ENCODE results near the gene ABCF2. TPM values are rescaled to one million over a fixed set of nuclear protein-coding genes. Genes with fewer than 3 reads are reported as not detected.

Gene ABCF2
- total RNA-seq, 4 donors from 2014 or later = 28.5 to 93.4 (median 44.7) TPM

GRCh38 chr7:151208253-151208862 lies 18.6 kb downstream of the ABCF2 start:
- no peak for DNase-seq (ENCODE audit: low spot score)
- no peak for ATAC-seq (ENCODE audit: low FRiP score)
- TF ChIP-seq CTCF (IDR thresholded peaks at IDR 0.05) = no peak

GRCh38 chr7:151207804-151208203 lies 19.2 kb downstream of the ABCF2 start:
- DNase-seq (ENCODE audit: low spot score) (no peak), ATAC-seq (ENCODE audit: low FRiP score) (no peak)
- no peak for TF ChIP-seq CTCF (IDR thresholded peaks at IDR 0.05)

GRCh38 chr7:151207315-151207714 lies 19.7 kb downstream of the ABCF2 start:
- ATAC-seq (ENCODE audit: low FRiP score) (no peak), DNase-seq (ENCODE audit: low spot score) (no peak)
- no peak for TF ChIP-seq CTCF (IDR thresholded peaks at IDR 0.05)

GRCh38 chr7:151206914-151207313 lies 20.1 kb downstream of the ABCF2 start:
- DNase-seq (ENCODE audit: low spot score) (no peak), ATAC-seq (ENCODE audit: low FRiP score) (no peak)
- no peak for TF ChIP-seq CTCF (IDR thresholded peaks at IDR 0.05)

GRCh38 chr7:151205730-151206129 lies 21.3 kb downstream of the ABCF2 start:
- ATAC-seq (ENCODE audit: low FRiP score) = no peak
- DNase-seq (ENCODE audit: low spot score) = no peak
- no peak for TF ChIP-seq CTCF (IDR thresholded peaks at IDR 0.05)

- no peak for TF ChIP-seq CTCF (IDR thresholded peaks at IDR 0.05)
- no peak for DNase-seq (ENCODE audit: low spot score)
- no peak for ATAC-seq (ENCODE audit: low FRiP score)
Observed at GRCh38 chr7:151204383-151205032, 22.5 kb downstream of the ABCF2 start.

- DNase-seq (ENCODE audit: low spot score) = no peak
- ATAC-seq (ENCODE audit: low FRiP score) = no peak
- TF ChIP-seq CTCF (IDR thresholded peaks at IDR 0.05) = no peak
Observed at GRCh38 chr7:151202836-151203235, 24.2 kb downstream of the ABCF2 start.

All from omental fat pad (tissue), 4 donors.